Prostate gland (tissue), 2 donors: Measurements from ENCODE around the gene CSNK2A3. TPM values are rescaled to one million over a fixed set of nuclear protein-coding genes. Genes with fewer than 3 reads are reported as not detected.

Source experiments
- DNase-seq: peaks from one replicate; pipeline ENCODE4 v3.0.0-alpha.2; 2019; ENCODE audit warnings: low spot score
- H3K27ac ChIP-seq, 2 donors: fragments of 200-600 bp; sonication (generic); 2 replicates each; pipeline ENCODE4 v1.5.1; 2017 to 2019
- H3K27me3 ChIP-seq: fragments of 200-600 bp; sonication (generic); replicated peaks from 2 replicates; pipeline ENCODE4 v1.5.1; 2019; ENCODE audit not compliant: insufficient read depth
- H3K36me3 ChIP-seq, 2 donors: fragments of 200-600 bp; sonication (generic); 1 replicate in 1 of 2; 2 replicates in 1 of 2; pipeline versions ENCODE4 v1.5.1 to v1.8.1; 2017 to 2019
- H3K4me1 ChIP-seq: fragments of 200-600 bp; sonication (generic); replicated peaks from 2 replicates; pipeline ENCODE4 v1.5.1; 2019
- H3K4me3 ChIP-seq, 2 donors: fragments of 200-600 bp; sonication (generic); 2 replicates each; pipeline ENCODE4 v1.5.1; 2017 to 2019
- H3K9me3 ChIP-seq: fragments of 200-600 bp; sonication (generic); 2 replicates; pipeline ENCODE4 v1.5.1; 2017
- POLR2A ChIP-seq: fragments of 450-650 bp; IDR thresholded peaks from one replicate; pipeline ENCODE4 v1.6.1; 2016; ENCODE audit warnings: antibody characterized with exemption, mild to moderate bottlenecking
- POLR2AphosphoS5 ChIP-seq: sonication (generic); formaldehyde crosslinking; IDR thresholded peaks from one replicate; pipeline ENCODE4 v1.6.1; 2017; ENCODE audit warnings: antibody characterized with exemption
- WGBS: methylation state at CpG from one replicate; pipeline ENCODE4 v1.1.5; 2018; 5-methylcytosine and 5-hydroxymethylcytosine counted together
- intact Hi-C: fragments of 100-400 bp; cut with DNase I; formaldehyde crosslinking; loops from one replicate; pipeline ENCODE4 v1.14.2; 2022
- total RNA-seq, 2 donors: library from RNA; depleted of rRNA; stranded (reverse); fragments of >200 nt; gene quantifications; one replicate each; pipeline ENCODE4 v1.1.0, GENCODE V29; 2016
- TF ChIP-seq, protein P1 (sequence below), 4 experiments: fragments of 200-600 bp in 2 of 4; fragments of 450-650 bp in 2 of 4; sonication (generic) in 2 of 4; IDR thresholded peaks; 1 replicate in 3 of 4; 2 replicates in 1 of 4; pipeline ENCODE4 v1.5.1; 2016 to 2019; ENCODE audit warnings: antibody characterized with exemption in 4 of 4, mild to moderate bottlenecking in 2 of 4, moderate library complexity in 2 of 4

Gene CSNK2A3
- total RNA-seq, 2 donors from 2014 or later = 1.1 to 3.0 TPM

GRCh38 chr11:11320825-11321224, 32.2 kb downstream of the CSNK2A3 start:
- 84% methylated on average over 2 of the region's 2 CpGs for WGBS
- DNase-seq = no peak
- H3K36me3 ChIP-seq = peaks cover 0 to 2% of the 10 kb centered on the region in 2 donors
- H3K4me1 ChIP-seq = no peaks in the 10 kb centered on the region
- no peak overlapping the region for H3K27ac ChIP-seq
- no peak overlapping the region for H3K4me3 ChIP-seq
- H3K9me3 ChIP-seq = no peaks in the 10 kb centered on the region
- no peaks in the 10 kb centered on the region for H3K27me3 ChIP-seq
- intact Hi-C loops = no loop called here
- no peak for TF ChIP-seq POLR2A
- TF ChIP-seq, protein P1, sequence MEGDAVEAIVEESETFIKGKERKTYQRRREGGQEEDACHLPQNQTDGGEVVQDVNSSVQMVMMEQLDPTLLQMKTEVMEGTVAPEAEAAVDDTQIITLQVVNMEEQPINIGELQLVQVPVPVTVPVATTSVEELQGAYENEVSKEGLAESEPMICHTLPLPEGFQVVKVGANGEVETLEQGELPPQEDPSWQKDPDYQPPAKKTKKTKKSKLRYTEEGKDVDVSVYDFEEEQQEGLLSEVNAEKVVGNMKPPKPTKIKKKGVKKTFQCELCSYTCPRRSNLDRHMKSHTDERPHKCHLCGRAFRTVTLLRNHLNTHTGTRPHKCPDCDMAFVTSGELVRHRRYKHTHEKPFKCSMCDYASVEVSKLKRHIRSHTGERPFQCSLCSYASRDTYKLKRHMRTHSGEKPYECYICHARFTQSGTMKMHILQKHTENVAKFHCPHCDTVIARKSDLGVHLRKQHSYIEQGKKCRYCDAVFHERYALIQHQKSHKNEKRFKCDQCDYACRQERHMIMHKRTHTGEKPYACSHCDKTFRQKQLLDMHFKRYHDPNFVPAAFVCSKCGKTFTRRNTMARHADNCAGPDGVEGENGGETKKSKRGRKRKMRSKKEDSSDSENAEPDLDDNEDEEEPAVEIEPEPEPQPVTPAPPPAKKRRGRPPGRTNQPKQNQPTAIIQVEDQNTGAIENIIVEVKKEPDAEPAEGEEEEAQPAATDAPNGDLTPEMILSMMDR (IDR thresholded peaks at IDR 0.05) = no peak
- TF ChIP-seq POLR2AphosphoS5 = no peak

- H3K36me3 ChIP-seq = peaks cover 0 to under 1% of the 10 kb centered on the region in 2 donors
- no peak overlapping the region for H3K27ac ChIP-seq
- no peaks in the 10 kb centered on the region for H3K9me3 ChIP-seq
- no peaks in the 10 kb centered on the region for H3K27me3 ChIP-seq
- 93% methylated on average over 4 of the region's 4 CpGs for WGBS
- H3K4me1 ChIP-seq = no peaks in the 10 kb centered on the region
- TF ChIP-seq, protein P1 (IDR thresholded peaks at IDR 0.05) = no peak
- no peak for TF ChIP-seq POLR2A
- TF ChIP-seq POLR2AphosphoS5 = no peak
- no peak overlapping the region for H3K4me3 ChIP-seq
- DNase-seq = no peak
- intact Hi-C loops = no loop called here
Observed at GRCh38 chr11:11318961-11319360, 34.1 kb downstream of the CSNK2A3 start.

DNA sequence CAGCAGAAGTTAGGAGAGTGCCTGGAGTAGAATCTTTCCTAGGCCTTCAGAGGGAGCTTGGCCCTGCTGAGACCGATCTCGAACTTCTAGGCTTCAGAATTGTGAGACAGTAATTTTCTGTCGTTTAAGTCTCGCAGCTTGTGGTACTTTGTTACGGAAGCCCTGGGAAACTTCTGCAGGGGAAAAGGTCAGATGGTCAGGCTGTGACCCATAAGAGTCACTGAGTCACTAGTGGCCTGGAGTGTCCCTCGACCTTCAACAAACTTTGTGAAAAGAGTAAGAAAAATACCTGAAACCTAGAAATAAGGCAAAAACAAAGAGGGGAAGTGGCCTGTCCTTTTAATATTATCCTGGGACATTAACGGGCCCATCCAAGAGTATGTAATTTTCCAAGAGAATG, 34.6 kb downstream of the CSNK2A3 start:
- no peak for TF ChIP-seq POLR2A
- 94% methylated on average over 7 of the region's 7 CpGs for WGBS

DNA sequence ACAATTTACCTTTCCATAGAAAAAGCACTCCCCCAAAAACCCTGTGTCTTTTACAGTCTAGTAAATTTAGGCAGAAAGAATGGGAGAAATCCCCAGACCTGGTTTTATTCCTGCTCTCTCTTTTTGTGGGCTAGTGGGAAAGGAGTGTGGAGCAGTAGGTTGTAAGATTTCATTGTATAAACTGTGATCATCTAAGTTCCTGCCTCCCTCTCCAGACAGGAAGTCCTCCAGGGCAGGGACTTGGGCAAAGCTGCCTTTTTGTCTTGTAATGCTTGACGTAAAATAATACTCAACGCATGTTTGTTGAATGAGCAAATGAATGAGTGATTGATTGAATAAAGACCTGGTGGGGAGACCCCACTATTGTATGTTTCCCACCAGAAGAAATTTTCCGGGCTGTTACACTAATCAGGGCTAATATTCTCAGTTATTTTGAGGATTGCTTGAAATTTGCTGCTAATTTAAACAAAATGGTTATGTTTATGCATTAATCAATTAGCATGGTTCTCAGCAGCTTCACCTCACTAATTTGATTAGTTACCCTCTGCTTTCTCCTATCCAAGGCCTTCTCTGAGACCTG, 36.3 kb downstream of the CSNK2A3 start:
- intact Hi-C loops = no loop called here
- H3K36me3 ChIP-seq = no peaks in the 10 kb centered on the region
- 83% methylated on average over 3 of the region's 3 CpGs for WGBS
- H3K4me1 ChIP-seq = no peaks in the 10 kb centered on the region
- no peaks in the 10 kb centered on the region for H3K9me3 ChIP-seq
- DNase-seq = no peak
- no peaks in the 10 kb centered on the region for H3K27me3 ChIP-seq
- no peak overlapping the region for H3K27ac ChIP-seq
- H3K4me3 ChIP-seq = no peak overlapping the region
- TF ChIP-seq, protein P1 (IDR thresholded peaks at IDR 0.05) = no peak
- TF ChIP-seq POLR2AphosphoS5 = no peak
- TF ChIP-seq POLR2A = no peak

More for the DNA sequence above, 34.6 kb downstream of the CSNK2A3 start:
- Histone ChIP-seq H3K9me3 (no peaks in the 10 kb centered on the region), H3K4me1 (no peaks in the 10 kb centered on the region), H3K27ac (no peak overlapping the region), H3K36me3 (no peaks in the 10 kb centered on the region), H3K4me3 (no peak overlapping the region), H3K27me3 (no peaks in the 10 kb centered on the region)
- DNase-seq = no peak
- intact Hi-C loops = no loop called here

- 65% methylated on average over 6 of the region's 6 CpGs for WGBS
- intact Hi-C loops = no loop called here
- Histone ChIP-seq H3K4me1 (no peaks in the 10 kb centered on the region), H3K4me3 (no peak overlapping the region), H3K27me3 (no peaks in the 10 kb centered on the region), H3K9me3 (no peaks in the 10 kb centered on the region), H3K27ac (no peak overlapping the region), H3K36me3 (no peaks in the 10 kb centered on the region)
- no peak for TF ChIP-seq POLR2AphosphoS5
- TF ChIP-seq POLR2A = no peak
- TF ChIP-seq, protein P1 (IDR thresholded peaks at IDR 0.05) = no peak
- DNase-seq = no peak
Observed at GRCh38 chr11:11313902-11314692, 39.0 kb downstream of the CSNK2A3 start.
